ENCODE results near the gene PIGL.

- TF ChIP-seq CTCF (conservative IDR thresholded peaks at IDR 0.05; ENCODE audit: low read length) = peak; percentile 48
- no peak for TF ChIP-seq EZH2phosphoT487 (IDR thresholded peaks at IDR 0.05; ENCODE audit: borderline replicate concordance)
Observed at GRCh38 chr17:16286947-16287562, 70.0 kb downstream of the PIGL start.
